ENCODE results near the gene SH3BGR.

Gene SH3BGR

DNA sequence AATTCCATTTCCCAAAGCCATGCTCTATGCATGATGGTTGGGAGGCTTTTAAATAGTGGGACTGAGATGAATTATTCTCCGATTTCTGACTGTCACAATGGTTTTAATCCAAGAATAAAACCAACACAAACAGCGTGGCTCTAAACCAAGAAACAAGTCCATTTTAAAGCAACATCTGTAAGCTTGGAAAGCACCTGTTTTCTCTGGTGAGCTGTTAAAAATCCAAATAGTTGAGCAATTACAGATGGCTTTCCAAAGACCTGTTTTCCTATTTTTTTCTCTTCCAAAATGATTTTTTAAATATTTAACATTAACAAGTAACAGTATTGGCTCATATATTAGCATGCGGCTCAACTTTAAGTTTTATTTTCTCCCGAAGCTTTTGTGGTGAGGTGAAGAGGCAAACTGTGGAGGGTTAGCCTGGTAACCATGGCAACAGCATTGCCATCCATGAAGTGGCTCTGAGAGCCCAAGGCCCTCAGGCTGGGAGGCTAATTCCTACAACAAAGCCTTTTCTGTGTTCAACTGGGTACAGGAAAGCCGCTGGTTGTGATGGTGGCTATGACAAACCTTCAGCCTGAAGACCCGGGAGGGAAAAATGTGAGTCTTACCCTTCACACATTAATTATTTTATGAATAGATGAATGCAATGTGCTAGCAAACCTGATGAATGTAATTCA lies 104.3 kb downstream of the SH3BGR start:
- no peak for DNase-seq

GRCh38 chr21:39559511-39559910 lies 107.7 kb downstream of the SH3BGR start:
- no peak for DNase-seq

DNA sequence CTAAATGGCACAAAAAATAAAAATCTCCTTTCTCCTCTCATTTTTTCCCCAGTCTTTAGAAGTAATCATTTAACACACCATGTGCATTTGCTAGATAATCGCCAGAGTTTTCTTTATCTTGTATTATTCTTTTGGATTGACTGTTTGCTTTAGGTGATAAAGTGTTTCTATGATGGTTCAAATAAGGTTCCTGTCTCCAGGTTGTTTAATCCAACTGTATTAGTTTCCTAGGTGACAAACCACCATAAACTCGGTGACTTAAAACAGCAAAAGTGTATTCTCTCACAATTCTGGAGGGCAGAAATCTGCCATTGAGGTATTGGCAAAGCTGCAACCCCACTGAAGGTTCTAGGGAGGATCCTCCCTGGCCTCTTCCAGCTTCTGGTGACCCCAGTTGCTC lies 109.4 kb downstream of the SH3BGR start:
- no peak for DNase-seq

DNA sequence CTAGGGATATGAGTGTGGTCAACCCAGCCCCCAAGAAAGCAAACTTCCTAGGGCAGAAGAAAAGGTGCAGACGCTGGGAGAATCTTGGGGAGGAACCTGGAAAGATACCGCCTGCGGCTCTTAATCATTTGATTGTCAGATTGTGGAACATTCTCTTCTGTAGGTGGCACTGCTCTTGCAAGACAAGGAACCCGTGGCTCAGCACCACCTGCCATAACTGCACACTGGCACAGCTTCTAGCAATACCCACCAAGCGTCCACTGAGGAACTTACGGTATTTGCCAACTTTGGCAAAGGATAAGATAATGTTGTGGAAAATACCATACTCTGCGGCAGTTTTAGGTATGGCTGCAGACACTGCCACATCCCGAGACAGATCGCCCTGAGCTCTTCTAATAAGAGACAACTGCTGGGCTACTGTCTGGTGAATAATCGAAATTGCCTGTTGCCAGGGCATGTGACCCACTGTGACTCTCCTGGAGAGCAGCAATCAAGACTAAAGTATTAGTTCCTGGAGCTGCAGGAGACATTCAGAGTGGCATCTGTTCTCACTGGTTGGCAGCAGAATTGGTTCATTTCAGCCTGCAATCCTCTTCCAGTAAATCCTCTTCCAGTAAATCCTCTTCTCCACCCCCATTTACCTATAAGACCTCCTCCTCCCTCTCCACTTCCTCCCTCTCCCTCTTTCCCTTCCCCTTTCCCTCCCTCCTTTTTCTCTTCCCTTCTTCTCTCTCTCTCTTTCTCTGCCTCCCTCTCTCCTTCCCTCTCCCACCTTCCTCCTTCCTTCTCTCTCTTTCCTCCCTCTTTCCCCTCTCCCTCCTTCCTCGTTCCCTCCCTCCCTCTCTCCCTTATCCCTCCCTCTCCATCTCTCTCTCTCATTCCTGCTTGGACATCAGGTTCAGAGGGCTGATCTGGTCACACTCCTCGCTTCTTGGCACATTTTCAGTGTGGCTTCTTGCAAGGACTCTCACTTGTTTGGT lies 111.3 kb downstream of the SH3BGR start:
- DNase-seq: no peak

GRCh38 chr21:39564200-39564599 lies 112.4 kb downstream of the SH3BGR start:
- DNase-seq: no peak
